GM18520 (cell line): ENCODE measurements around the gene MAPK14.
"Not testable (repeated sequence)": the region's sequence is repeated elsewhere in the genome, so short reads cannot be mapped to it uniquely, and the experiment has no call there.

Source experiments
- ATAC-seq: cut with Tn5 transposase; IDR thresholded peaks from one replicate; pipeline ENCODE4 v1.9.1; 2021; ENCODE audit not compliant: unreplicated experiment

MAPK14 gene

GRCh38 chr6:36067374-36068011, 39.9 kb downstream of the MAPK14 start:
- ATAC-seq, result no peak

GRCh38 chr6:36068012-36068392, 40.4 kb downstream of the MAPK14 start:
- ATAC-seq, result no peak

GRCh38 chr6:36068586-36068985, 41.0 kb downstream of the MAPK14 start:
- no peak for ATAC-seq

- ATAC-seq, result no peak
Measured at GRCh38 chr6:36069573-36069972, 42.0 kb downstream of the MAPK14 start.

- no peak for ATAC-seq
Measured at GRCh38 chr6:36070252-36070651, 42.6 kb downstream of the MAPK14 start.

- no peak for ATAC-seq
Measured at GRCh38 chr6:36071281-36071680, 43.7 kb downstream of the MAPK14 start.

- ATAC-seq, result no peak
Measured at GRCh38 chr6:36071714-36072113, 44.1 kb downstream of the MAPK14 start.

- no peak for ATAC-seq
Measured at GRCh38 chr6:36072681-36073080, 45.1 kb downstream of the MAPK14 start.

GRCh38 chr6:36073587-36073986, 46.0 kb downstream of the MAPK14 start:
- no peak for ATAC-seq

GRCh38 chr6:36075656-36076055, 48.0 kb downstream of the MAPK14 start:
- no peak for ATAC-seq

- no peak for ATAC-seq
Measured at GRCh38 chr6:36076178-36077063, 48.8 kb downstream of the MAPK14 start.

GRCh38 chr6:36078159-36078558, 50.6 kb downstream of the MAPK14 start:
- ATAC-seq, result no peak

- no peak for ATAC-seq
Measured at GRCh38 chr6:36079601-36080000, 52.0 kb downstream of the MAPK14 start.

GRCh38 chr6:36082318-36082717, 54.7 kb downstream of the MAPK14 start:
- no peak for ATAC-seq

GRCh38 chr6:36083446-36083845, 55.8 kb downstream of the MAPK14 start:
- ATAC-seq, result no peak

GRCh38 chr6:36088204-36088603, 60.6 kb downstream of the MAPK14 start:
- ATAC-seq, result not testable (repeated sequence)

- ATAC-seq, result no peak
Measured at GRCh38 chr6:36089048-36089447, 61.4 kb downstream of the MAPK14 start.

GRCh38 chr6:36094238-36094637, 66.6 kb downstream of the MAPK14 start:
- ATAC-seq, result no peak

GRCh38 chr6:36094753-36095496, 67.3 kb downstream of the MAPK14 start:
- peak; percentile 44 for ATAC-seq

GRCh38 chr6:36095497-36096391, 68.1 kb downstream of the MAPK14 start:
- no peak for ATAC-seq
